ENCODE results near the gene CCDC33.

The CCDC33 gene

GRCh38 chr15:74209560-74209958, 26.6 kb upstream of the CCDC33 start:
- DNase-seq: no peak

- no peak for DNase-seq
Measured at GRCh38 chr15:74209997-74210671, 26.0 kb upstream of the CCDC33 start.

DNA sequence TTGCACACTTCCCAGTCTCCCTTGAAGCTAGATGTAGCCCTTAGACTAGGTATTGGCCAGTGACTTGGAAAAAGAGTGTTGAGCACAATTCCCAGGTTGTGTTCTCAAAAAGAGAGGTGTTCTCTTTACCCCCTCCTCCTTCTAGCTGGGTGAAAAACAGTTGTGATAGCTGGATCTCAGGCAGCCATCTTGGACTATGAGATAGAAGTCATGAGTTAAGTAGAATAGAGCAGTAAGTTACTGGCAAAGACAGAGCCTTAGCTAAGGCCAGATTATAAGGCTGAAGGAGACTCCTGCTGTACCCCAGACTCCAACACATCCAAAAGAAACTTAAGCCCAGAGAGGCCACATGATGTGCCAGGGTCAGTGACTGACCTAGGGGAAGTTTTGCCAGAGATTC, 25.4 kb upstream of the CCDC33 start:
- DNase-seq: no peak

GRCh38 chr15:74211656-74212055, 24.5 kb upstream of the CCDC33 start:
- no peak for DNase-seq

- no peak for DNase-seq
Measured at GRCh38 chr15:74212494-74212893, 23.6 kb upstream of the CCDC33 start.

GRCh38 chr15:74213858-74214284, 22.3 kb upstream of the CCDC33 start:
- DNase-seq: no peak

DNA sequence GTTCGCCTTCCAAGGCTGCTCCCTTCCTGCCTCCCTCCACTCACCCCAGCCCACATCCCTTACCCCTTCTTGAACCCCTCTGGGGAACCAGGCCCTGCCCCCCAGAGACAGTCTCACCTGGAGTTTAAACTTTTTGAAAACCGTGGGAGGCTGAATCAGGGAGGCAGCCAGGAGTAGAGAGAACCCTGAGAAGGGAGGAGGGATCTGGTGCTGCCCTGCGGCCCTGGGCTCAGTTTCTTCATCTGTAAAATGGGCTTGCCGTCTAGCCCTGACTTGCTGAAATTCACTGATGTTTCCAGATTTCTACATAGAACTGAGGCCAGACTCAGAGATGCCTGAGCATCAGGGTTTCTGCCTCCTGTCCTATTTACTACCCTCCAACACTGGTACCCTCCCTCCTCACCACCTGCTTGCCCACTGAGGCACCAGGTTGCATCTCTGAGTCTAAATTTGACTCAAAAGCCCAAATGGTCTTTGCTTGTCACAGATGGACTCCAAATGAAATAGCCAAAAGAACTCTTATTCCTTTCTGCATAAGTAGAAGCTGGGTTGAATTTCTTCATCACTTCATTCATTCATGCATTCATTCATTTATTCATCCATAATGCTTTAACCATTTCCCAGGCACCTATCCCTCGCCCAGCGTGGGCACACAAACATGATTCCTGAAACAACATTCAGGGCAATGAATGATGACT, 21.7 kb upstream of the CCDC33 start:
- DNase-seq: no peak

- no peak for DNase-seq
Measured at GRCh38 chr15:74215958-74216357, 20.2 kb upstream of the CCDC33 start.

DNA sequence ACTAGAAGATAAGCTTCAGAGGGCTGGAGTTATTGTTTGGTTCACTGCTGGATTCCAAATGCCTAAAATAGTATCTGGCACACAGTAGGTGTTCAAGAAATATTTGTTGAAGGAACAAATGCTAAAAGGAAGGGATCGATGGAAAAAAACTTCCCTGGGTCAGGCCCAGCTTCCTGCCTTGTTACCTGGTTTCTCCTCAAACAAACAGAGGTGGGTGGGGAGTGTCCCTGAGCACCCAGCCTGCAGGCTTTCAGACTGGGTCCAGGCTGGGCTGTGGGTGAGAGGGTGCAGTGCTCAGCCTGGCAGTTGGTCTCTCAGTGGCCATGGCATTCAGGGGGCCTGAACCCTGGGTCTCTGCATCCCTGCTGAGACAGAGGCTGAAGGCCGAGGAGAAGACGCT, 19.2 kb upstream of the CCDC33 start:
- no peak for DNase-seq

DNA sequence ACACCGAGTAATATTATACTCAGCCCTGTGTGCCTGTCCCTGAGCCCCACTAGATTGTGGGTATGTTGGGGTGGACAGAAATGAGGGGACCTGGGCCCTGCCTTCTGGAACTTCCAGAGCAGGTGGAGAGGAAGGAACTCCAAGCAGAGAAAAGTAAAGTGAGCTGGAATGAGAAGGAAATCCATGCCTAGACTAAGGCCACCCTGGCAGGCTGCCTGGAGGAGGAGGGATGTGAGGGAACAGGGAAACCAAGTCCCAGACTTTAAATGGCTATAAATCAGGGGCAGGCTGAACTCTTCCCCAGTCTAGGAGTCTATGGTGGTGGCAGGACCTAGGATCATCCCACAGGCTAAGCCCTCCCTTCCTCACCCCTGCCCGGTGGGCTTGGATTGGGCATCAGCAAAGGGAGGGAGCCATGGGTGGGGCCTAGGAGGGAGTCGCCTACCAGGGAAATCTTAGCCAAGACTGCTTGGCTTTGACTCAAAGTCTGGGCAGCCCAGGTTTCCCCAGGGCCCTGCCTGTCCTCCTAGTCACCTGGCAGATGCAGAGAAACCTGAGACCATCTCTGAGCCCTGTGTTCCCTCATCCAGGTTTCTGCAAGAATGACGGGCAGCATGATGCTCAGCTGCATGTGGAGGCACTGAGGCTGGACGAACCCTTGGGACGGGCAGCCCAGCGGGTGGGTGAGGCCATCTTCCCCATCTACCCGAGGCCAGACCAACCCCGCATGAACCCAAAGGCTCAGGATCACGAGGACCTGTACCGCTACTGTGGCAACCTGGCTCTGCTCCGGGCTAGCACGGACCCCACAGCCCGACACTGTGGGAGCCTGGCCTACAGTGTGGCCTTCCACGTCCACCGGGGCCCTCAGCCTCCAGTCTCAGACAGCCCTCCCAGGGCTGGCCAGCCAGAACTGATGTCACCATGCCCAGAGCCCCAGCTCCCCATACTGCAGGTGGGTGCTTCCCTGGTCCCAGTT, 17.9 kb upstream of the CCDC33 start:
- DNase-seq: no peak

DNA sequence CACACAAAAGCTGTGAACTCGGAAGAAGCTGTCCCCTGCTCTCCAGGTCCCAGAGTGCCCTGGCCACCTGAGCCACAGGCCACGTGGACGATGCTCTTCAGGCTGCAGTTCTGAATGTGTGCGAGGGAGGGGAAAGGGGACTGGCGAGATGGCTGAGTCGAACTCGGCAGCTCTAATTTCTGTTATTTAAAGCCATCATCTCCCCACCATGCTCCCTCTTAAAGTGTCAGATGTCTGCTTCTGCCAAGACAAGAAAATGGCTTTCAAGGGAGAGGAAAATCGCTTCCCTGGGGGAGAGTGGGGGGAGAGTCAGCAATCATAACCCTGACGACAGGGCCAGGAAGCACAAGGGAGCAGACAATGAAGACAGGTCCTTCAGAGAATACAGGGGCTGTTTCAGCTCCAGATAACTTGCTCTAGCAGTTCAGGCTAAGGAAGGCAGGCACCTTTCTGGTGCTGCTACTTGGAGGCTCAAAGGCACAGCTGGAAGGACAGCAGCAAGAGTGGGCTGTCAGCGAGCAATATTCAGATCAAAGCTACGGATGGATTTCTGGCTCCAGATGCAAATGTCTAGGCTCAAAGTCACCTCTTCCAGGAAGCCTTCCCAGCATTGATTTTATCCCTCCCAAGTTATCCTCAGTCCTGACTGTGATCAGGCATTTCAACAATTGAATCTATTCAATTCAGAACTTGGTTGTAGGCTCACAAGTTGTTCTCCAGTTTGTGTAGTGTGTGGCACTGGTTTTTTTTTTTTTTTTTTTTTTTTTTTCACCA, 15.5 kb upstream of the CCDC33 start:
- DNase-seq: no peak

DNA sequence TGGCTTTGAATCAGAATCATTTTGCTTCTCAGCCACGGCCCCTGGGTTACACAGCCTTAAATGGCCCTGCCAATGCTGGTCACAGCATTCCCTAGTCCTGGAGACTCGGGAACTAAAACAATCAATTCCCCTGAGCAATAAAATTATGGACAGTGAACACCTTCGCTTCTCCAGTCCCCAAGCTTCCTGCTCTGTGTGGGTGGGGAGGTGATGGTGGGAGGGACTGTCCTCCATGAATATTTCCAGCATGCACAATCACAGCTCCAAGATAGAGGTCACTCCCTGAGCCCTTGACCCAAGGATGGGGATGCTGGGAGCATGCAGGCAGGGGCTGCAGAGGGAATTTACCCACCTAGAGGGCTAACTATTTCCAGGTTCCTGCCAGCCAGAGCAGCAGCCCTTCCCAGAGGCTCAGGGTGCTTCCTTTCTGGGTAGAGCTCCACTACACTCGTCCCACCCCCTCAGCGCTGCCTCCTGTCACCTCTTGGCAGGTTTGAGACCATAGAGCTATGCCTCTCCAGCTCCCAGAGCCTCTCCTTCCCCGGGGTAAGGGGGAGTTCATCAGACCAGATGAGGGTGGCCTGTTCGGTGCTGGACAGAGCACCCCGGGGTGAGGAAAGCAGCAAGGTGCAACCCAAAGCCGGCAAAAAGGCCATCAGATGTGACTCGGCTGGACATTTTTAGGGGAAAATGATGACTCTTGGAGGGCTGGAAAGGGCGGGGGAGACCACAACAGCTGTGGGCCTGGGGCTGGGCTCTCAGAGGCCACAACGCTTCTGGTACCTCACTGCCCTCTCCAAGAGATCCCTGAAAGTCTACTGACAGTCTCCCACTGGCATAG, 14.5 kb upstream of the CCDC33 start:
- DNase-seq: no peak

- DNase-seq: no peak
Measured at GRCh38 chr15:74222240-74223119, 13.6 kb upstream of the CCDC33 start.

DNA sequence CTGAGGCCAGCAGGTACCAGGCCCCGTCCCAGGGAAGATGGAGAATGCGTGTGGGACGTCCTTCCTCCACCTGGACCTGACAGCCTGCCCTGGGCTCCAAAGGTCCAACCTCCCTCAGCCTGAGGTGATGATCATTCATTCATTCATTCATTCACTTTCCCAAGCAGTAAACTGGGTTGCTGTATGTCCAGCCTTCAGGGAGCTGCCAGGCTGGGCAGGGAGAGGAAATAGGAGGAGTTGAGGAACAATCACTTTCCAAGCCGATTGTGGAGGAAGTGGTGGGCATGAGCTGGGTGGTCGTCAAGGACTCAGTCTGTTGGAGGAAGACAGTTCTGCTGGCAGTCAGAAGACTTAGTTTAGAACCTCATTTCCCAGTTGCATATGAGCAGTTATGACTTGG, 10.2 kb upstream of the CCDC33 start:
- DNase-seq: no peak

DNA sequence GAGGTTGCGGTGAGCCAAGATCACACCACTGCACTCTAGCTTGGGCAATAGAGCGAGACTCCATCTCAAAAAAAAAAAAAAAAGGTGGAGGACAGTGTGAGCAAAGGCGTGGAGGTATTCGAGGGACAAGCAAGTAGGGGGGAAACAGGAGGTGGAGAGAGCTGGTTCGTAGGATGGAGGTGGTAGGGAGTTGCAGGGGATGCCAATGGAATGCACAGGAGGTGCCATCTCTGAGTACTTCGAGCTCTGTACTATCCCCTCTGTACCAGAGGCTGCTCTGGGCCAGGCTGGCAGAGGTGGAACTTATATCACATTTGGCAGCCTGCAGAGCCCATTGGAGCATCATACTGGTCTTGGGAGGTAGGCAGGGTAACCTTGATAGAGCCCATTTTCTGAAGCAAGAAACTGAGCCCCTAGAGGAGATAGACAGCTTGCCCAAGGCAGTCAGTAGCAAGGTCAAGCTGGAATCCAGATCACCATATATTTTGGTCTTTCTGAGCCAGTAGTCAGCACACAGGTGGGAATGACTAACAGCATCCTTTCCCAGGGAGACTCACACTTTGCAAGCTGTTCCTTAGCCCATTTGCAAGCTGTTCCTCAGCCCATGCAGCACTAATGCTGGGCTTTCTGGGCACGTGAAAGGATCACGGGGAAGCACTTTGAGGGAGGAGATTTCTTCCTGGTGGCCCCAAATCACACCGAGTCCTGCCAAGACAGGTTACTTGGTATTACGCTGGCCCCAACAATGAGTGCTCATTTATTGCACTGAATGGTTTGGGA, 9.2 kb upstream of the CCDC33 start:
- no peak for DNase-seq

DNA sequence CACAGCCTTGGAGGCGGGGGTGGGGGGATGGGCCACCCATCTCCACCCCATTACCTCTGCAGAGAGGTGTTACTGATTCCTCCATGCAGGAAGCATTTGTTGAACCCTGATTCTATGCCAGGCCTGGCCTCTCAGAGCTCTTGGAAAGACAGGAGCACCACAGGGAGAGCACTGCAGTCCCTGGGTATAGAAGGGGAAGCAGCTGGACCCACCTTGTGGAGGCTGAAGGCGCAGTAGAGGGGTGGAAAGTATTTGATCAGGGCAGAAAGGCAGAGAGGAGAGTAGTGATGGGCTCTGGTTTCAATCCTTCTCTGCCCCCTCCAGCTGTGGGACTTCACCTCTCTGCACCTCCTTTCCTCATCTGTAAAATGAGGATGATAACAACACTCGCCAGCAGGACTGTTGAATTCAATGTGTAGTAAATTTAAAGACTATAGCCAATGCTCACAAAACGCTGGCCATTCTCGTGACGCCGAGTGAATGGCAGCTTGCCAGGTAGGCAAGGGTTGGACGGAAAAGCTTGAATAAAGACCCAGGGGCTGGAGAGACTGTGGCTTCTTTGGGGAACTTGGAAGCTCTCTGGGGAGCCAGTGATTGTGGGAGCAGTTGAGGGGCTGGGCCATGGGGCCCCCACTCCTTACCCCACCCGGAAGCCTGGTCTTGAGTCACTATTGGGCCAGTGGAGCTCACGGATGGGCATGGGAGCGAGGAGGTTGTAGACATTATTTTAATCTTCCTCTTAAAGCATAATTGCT, 8.0 kb upstream of the CCDC33 start:
- DNase-seq: no peak

DNA sequence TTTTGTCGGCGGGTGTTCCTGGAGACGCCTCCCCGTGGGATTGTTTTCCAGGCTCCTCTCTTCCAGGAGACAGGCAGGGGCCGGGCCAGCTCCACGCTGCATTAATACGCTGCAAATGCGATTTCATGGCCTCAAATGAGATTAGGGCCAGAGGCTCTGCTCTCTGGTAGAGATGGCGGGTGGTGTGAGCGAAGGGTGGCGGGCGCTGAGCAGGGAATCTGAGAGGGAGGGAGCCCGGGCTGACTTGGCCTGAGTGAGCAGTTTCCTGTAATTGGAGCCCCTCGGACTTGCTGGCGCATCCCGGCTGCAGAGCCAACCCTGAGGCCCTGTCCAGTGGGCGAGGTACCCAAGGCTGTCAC, 7.4 kb upstream of the CCDC33 start:
- no peak for DNase-seq

DNA sequence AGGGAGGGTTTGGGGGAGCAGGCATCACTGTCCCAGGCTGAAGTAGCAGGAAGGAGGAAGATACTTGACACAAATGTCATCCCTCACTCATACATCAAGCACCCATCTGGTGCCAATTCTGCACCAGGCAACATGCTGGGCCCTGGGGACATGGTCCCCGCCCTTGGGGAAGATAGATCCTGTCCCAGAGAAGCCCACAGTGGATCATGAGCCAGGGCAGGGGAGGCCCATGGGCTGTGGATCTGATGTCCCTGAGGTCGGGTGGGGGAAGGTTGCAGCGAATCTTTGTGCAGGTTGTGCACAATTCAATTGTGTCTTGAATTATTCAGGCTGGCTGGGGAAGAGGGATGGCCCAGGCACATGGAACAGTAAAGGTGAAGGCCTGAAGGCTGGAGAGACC, 6.4 kb upstream of the CCDC33 start:
- DNase-seq: no peak

- DNase-seq: no peak
Measured at GRCh38 chr15:74231475-74231874, 4.7 kb upstream of the CCDC33 start.
